ENCODE results near the gene ZNF93.

DNA sequence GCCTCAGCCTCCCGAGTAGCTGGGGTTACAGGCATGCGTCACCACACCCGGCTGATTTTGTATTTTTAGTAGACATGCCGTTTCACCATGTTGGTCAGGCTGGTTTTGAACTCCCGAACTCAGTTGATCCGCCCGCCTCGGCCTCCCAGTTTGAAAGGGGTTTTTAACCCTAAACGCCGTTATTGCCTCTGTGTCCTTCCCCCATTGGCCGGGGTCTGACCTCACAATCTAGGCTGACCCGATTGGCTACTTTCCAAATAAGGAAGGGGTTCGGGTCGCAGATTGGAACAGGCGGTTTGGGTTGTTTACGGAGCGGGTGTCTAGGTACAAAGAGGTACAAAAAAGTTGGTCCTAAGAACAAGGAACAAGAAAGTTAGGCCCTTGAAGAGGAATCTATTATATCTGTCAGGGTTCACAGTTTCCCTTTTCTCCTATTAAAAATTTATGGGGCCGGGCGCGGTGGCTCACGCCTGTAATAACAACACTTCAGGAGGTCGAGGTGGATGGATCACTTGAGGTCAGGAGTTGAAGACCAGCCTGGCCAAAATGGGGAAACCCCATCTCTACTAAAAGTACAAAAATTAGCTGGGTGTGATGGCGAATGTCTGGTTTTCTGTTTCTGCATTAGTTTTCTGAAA is 34.0 kb upstream of the ZNF93 start:
- no peak for TF ChIP-seq POLR2A (IDR thresholded peaks at IDR 0.05; ENCODE audit: low read length)
- no peak for TF ChIP-seq GATA1 (IDR thresholded peaks at IDR 0.05; ENCODE audit: low read depth, low read length)
